Measurements from ENCODE around the gene ZNF423.

GRCh38 chr16:49848530-49848929 is 7.4 kb downstream of the ZNF423 start:
- TF ChIP-seq POLR2A (IDR thresholded peaks at IDR 0.05; ENCODE audit: low read depth, low read length) (no peak), POLR2AphosphoS5 (IDR thresholded peaks at IDR 0.05; ENCODE audit: low read depth, low read length) (no peak), TAF1 (IDR thresholded peaks at IDR 0.05; ENCODE audit: low read depth, low read length) (no peak), SPI1 (IDR thresholded peaks at IDR 0.05; ENCODE audit: low read depth, low read length) (no peak)

Measured in GM12891 (cell line).